Spleen (tissue), 11 donors: ENCODE data around the gene RPP14. TPM values are rescaled to one million over a fixed set of nuclear protein-coding genes. Genes with fewer than 3 reads are reported as not detected.

Experiments
- DNase-seq: peaks from one replicate; pipeline ENCODE4 v3.0.0-alpha.2; 2020
- H3K27ac ChIP-seq, 8 donors: fragments of 200-600 bp; sonication (generic) in 7 of 8; 1 replicate in 4 of 8; 2 replicates in 4 of 8; pipeline versions ENCODE4 v1.5.0 to v1.8.0; 2016 to 2021; ENCODE audit warnings: inconsistent platforms in 4 of 8, mild to moderate bottlenecking in 4 of 8, moderate library complexity in 1 of 8
- H3K27me3 ChIP-seq, 7 donors: fragments of 200-600 bp; sonication (generic) in 6 of 7; replicated peaks in 1 of 7; 1 replicate in 4 of 7; 2 replicates in 3 of 7; pipeline versions ENCODE4 v1.5.0 to v1.8.0; 2016 to 2021; ENCODE audit warnings: inconsistent platforms in 3 of 7, mild to moderate bottlenecking in 1 of 7
- H3K36me3 ChIP-seq, 6 donors: fragments of 200-600 bp; sonication (generic) in 5 of 6; 1 replicate in 4 of 6; 2 replicates in 2 of 6; pipeline versions ENCODE4 v1.5.0 to v1.8.0; 2016 to 2021; ENCODE audit warnings: inconsistent platforms in 2 of 6
- H3K4me1 ChIP-seq, 6 donors: fragments of 200-600 bp; sonication (generic) in 5 of 6; 1 replicate in 3 of 6; 2 replicates in 3 of 6; pipeline versions ENCODE4 v1.5.0 to v1.8.0; 2016 to 2021; ENCODE audit warnings: inconsistent platforms in 3 of 6
- H3K4me3 ChIP-seq, 8 donors: fragments of 200-600 bp; sonication (generic) in 7 of 8; 1 replicate in 4 of 8; 2 replicates in 4 of 8; pipeline versions ENCODE4 v1.5.0 to v1.8.0; 2016 to 2021; ENCODE audit warnings: inconsistent platforms in 4 of 8, mild to moderate bottlenecking in 4 of 8, moderate library complexity in 2 of 8
- H3K9me3 ChIP-seq, 8 donors: fragments of 200-600 bp; sonication (generic) in 7 of 8; 1 replicate in 4 of 8; 2 replicates in 4 of 8; pipeline versions ENCODE4 v1.5.0 to v1.8.0; 2016 to 2021; ENCODE audit warnings: inconsistent platforms in 4 of 8
- POLR2A ChIP-seq, 3 donors: fragments of 450-650 bp; IDR thresholded peaks; one replicate each; pipeline ENCODE4 v1.5.1; 2017; ENCODE audit warnings: antibody characterized with exemption in 3 of 3, mild to moderate bottlenecking in 1 of 3
- POLR2AphosphoS5 ChIP-seq, 3 donors: sonication (generic); formaldehyde crosslinking; IDR thresholded peaks; one replicate each; pipeline ENCODE4 v1.5.1; 2017; ENCODE audit warnings: antibody characterized with exemption in 3 of 3
- WGBS, 5 donors: extraction: QIAGEN DNeasy Blood & Tissue Kit in 3 of 5; methylation state at CpG; one replicate each; pipeline versions ENCODE4 v1.1.5 to v1.1.7; 2013 to 2018; 5-methylcytosine and 5-hydroxymethylcytosine counted together
- intact Hi-C: fragments of 100-400 bp; cut with DNase I; formaldehyde crosslinking; loops from one replicate; pipeline ENCODE4 v1.15.0; 2023; ENCODE audit warnings: low total_unique reads
- polyA plus RNA-seq, 3 donors: library from polyadenylated mRNA; stranded (reverse); fragments of 200-250 nt; gene quantifications; one replicate each; pipeline ENCODE4 v1.2.1, GENCODE V29; 2013
- total RNA-seq, 7 donors: library from RNA; depleted of rRNA in 3 of 7; stranded (reverse); fragments of >200 nt in 3 of 7; fragmentation: NEBNext Ultra II Directional in 4 of 7; extraction: Animal tissue kit (Norgen Biotek cat#: 25700) in 4 of 7; gene quantifications; one replicate each; pipeline versions ENCODE4 v1.1.0 to v1.2.1, GENCODE V29; 2016 to 2021
- TF ChIP-seq, protein P1 (sequence below), 11 experiments: fragments of 200-600 bp in 7 of 11; fragments of 450-650 bp in 4 of 11; sonication (generic) in 4 of 11; IDR thresholded peaks in 8 of 11; conservative IDR thresholded peaks in 3 of 11; 1 replicate in 7 of 11; 2 replicates in 4 of 11; pipeline versions ENCODE4 v1.4.0 to v1.8.0; 2016 to 2021; ENCODE audit warnings: antibody characterized with exemption in 11 of 11, inconsistent platforms in 4 of 11, mild to moderate bottlenecking in 1 of 11
- donor health status: healthy with polysubstance abuse.
- donor health status: DM: no; HTN: no; CAD: no; lungs with moderate emphysema.
- donor health status: DM: no; HTN: no; CAD: no.
- donor health status: Bipolar disorder and iron deficiency.
- donor health status: healthy.
- donor health status: DM: no; HTN: no; CAD: no.
- donor health status: DM: yes; HTN: yes; CAD: no.

RPP14 gene
- total and polyA plus RNA-seq, 10 donors, result 6.2 to 21.3 (median 14.3) TPM

DNA sequence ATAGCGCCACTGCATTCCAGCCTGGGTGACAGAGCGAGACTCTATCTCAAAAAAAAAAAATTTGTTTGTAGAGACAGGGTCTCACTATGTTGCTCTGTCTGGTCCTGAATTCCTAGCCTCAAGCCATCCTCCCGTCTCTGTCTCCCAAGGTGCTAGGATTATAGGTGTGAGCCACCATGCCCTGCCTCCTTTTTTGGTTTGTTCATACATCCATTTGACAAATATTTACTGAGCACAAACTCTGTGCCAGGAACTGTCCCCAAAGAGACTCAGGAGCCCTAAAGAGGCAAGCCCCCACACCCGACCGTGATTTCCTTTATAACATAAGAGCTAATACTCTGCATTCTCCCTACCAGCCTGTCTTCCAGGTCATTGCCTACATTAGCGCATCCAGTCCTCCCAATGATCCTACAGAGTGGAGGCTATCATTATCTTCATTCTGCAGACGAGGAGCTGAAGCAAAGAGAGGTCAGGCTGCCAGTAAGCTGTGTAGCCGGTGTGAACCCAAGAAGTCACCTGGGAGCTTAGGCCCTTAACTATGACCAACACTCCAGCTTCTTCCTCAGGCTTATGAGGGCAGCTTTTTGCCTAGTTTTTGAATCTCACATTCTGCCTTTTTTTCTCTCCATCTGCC is 20.3 kb downstream of the RPP14 start:
- DNase-seq, result no peak
- WGBS, 5 donors, result 93 to 98% (median 94%) methylated on average over 8 of the region's 8 CpGs
- TF ChIP-seq, protein P1, sequence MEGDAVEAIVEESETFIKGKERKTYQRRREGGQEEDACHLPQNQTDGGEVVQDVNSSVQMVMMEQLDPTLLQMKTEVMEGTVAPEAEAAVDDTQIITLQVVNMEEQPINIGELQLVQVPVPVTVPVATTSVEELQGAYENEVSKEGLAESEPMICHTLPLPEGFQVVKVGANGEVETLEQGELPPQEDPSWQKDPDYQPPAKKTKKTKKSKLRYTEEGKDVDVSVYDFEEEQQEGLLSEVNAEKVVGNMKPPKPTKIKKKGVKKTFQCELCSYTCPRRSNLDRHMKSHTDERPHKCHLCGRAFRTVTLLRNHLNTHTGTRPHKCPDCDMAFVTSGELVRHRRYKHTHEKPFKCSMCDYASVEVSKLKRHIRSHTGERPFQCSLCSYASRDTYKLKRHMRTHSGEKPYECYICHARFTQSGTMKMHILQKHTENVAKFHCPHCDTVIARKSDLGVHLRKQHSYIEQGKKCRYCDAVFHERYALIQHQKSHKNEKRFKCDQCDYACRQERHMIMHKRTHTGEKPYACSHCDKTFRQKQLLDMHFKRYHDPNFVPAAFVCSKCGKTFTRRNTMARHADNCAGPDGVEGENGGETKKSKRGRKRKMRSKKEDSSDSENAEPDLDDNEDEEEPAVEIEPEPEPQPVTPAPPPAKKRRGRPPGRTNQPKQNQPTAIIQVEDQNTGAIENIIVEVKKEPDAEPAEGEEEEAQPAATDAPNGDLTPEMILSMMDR (IDR thresholded peaks at IDR 0.05 in 8 of 11, conservative IDR thresholded peaks at IDR 0.05 in 3 of 11), result no peak
- TF ChIP-seq POLR2AphosphoS5 (IDR thresholded peaks at IDR 0.05) (no peak), POLR2A (IDR thresholded peaks at IDR 0.05) (no peak)
- Histone ChIP-seq H3K9me3 (no peaks in the 10 kb centered on the region), H3K36me3 (no peaks in the 10 kb centered on the region), H3K4me3 (no peak overlapping the region), H3K4me1 (peaks cover 20 to 55% (median 35%) of the 10 kb centered on the region in 6 donors), H3K27me3 (no peaks in the 10 kb centered on the region), H3K27ac (peak overlapping the region in 6 of 8 donors; percentile 59 to 79 (median 74))
- intact Hi-C loops, result loop anchor here (10.0 kb wide), 1 partner anchor 208 kb away; the partner anchor contains the start of gene ACOX2

DNA sequence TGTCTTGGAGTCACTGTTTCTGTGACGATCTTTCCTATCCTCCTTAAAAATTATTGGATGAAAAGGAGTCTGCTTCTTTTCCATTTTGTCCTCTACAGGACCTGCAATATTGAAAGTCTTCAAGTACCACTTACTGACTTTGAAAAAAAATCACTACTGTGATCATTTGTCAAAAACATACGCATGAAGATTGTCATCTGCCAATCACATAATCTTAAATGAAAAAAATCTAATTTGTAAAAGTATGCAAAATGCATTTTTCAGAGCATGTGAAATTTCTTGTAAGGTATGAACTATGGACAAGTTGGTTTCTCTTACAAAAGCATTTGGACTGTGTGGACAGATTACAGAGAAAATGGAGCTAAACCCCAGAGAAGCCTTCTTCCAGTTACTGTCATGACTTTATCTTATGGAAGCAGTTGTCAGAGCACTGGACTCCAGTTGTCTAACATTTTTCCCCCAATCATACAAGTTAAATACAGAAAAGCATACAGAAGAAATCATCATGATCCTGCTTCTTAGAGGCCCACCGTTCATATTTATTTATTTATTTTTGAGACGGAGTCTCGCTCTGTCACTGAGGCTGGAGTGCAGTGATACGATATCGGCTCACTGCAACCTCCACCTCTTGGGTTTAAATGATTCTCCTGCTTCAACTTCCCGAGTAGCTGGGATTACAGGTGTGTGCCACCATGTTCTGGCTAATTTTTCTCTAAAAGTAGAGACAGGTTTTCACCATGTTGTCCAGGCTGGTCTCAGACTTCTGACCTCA is 23.3 kb downstream of the RPP14 start:
- Histone ChIP-seq H3K9me3 (no peaks in the 10 kb centered on the region), H3K4me1 (peaks cover 21 to 49% (median 37%) of the 10 kb centered on the region in 6 donors), H3K4me3 (no peak overlapping the region), H3K36me3 (no peaks in the 10 kb centered on the region), H3K27me3 (no peaks in the 10 kb centered on the region), H3K27ac (no peak overlapping the region)
- 91 to 97% (median 93%) methylated on average over 8 of the region's 8 CpGs for WGBS, 5 donors
- DNase-seq, result no peak
- TF ChIP-seq POLR2AphosphoS5 (IDR thresholded peaks at IDR 0.05), result no peak
- no peak for TF ChIP-seq POLR2A (IDR thresholded peaks at IDR 0.05)
- TF ChIP-seq, protein P1 (IDR thresholded peaks at IDR 0.05 in 8 of 11, conservative IDR thresholded peaks at IDR 0.05 in 3 of 11), result no peak
- intact Hi-C loops, result loop anchor here (10.0 kb wide), 1 partner anchor 205 kb away; the partner anchor contains the start of gene ACOX2

DNA sequence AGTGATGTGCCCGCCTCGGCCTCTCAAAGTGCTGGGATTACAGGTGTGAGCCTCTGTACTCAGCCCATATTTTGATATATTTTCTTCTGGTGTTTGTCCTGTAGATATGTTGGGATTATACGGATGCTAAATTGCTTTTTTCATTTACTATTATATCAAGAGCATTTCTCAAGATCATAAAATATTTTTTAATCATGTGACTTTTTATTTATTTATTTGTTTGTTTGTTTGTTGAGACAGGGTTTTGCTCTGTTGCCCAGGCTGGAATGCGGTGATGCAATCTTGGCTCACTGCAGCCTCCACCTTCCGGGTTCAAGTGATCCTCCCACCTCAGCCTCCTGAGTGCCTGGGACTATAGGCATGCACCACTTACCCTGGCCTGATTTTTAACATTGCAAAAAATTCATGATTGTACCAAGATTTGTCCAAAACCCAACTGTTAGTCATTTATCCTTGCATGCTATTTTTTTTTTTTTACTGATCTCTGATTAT is 23.9 kb downstream of the RPP14 start:
- TF ChIP-seq POLR2AphosphoS5 (IDR thresholded peaks at IDR 0.05) (no peak), POLR2A (IDR thresholded peaks at IDR 0.05) (no peak)
- TF ChIP-seq, protein P1 (IDR thresholded peaks at IDR 0.05 in 8 of 11, conservative IDR thresholded peaks at IDR 0.05 in 3 of 11), result no peak
- WGBS, 5 donors, result 93 to 97% (median 95%) methylated on average over 5 of the region's 5 CpGs

More for the DNA sequence above, 23.9 kb downstream of the RPP14 start:
- Histone ChIP-seq H3K4me3 (no peak overlapping the region), H3K9me3 (no peaks in the 10 kb centered on the region), H3K27me3 (no peaks in the 10 kb centered on the region), H3K27ac (no peak overlapping the region), H3K36me3 (no peaks in the 10 kb centered on the region), H3K4me1 (peaks cover 17 to 49% (median 35%) of the 10 kb centered on the region in 6 donors)
- no peak for DNase-seq
- intact Hi-C loops, result loop anchor here (10.0 kb wide), 1 partner anchor 205 kb away; the partner anchor contains the start of gene ACOX2
